SU-DHL-6 (cell line): ENCODE data around the gene NEGR1.

ENCODE experiments used
- H2AFZ ChIP-seq: fragments of 200-600 bp; sonication (generic); 2 replicates; pipeline ENCODE4 v1.6.1; 2014; ENCODE audit warnings: low read depth, mild to moderate bottlenecking, moderate library complexity, mixed read lengths, antibody characterized with exemption, low read length; ENCODE audit not compliant: severe bottlenecking
- H3F3A ChIP-seq: fragments of 200-600 bp; shearing (Covaris generic); 2 replicates; pipeline ENCODE4 v1.6.0; 2016; ENCODE audit warnings: antibody characterized with exemption, mild to moderate bottlenecking; ENCODE audit not compliant: insufficient read depth
- H3K27ac ChIP-seq: fragments of 200-600 bp; sonication (generic); 2 replicates; pipeline ENCODE4 v1.5.1; 2016; ENCODE audit warnings: low read depth, mild to moderate bottlenecking, low read length, moderate library complexity, mixed read lengths
- H3K27me3 ChIP-seq: fragments of 200-600 bp; sonication (generic), shearing (Covaris generic); 2 replicates; pipeline ENCODE4 v1.6.0; 2014; ENCODE audit warnings: mild to moderate bottlenecking, low read length
- H3K36me3 ChIP-seq: fragments of 200-600 bp; sonication (generic); 2 replicates; pipeline ENCODE4 v1.6.1; 2014; ENCODE audit warnings: mild to moderate bottlenecking, low read length, mixed read lengths
- H3K4me2 ChIP-seq: fragments of 300-600, 200-600 bp; shearing (Covaris generic), sonication (generic); 2 replicates; pipeline ENCODE4 v1.6.0; 2014; ENCODE audit warnings: low read length, low read depth, mild to moderate bottlenecking; ENCODE audit not compliant: poor library complexity, severe bottlenecking
- H3K4me3 ChIP-seq: fragments of 200-600 bp; sonication (generic); 2 replicates; pipeline ENCODE4 v1.5.1; 2014; ENCODE audit warnings: antibody characterized with exemption, low read length, mild to moderate bottlenecking, mixed read lengths; ENCODE audit not compliant: insufficient read depth, poor library complexity, severe bottlenecking
- H3K79me2 ChIP-seq: fragments of 200-600 bp; sonication (generic); 2 replicates; pipeline ENCODE4 v1.6.1; 2014; ENCODE audit warnings: mild to moderate bottlenecking, low read length, moderate library complexity; ENCODE audit not compliant: insufficient read depth
- H3K9ac ChIP-seq: fragments of 200-600 bp; sonication (generic); 2 replicates; pipeline ENCODE4 v1.7.0; 2014; ENCODE audit warnings: mild to moderate bottlenecking, low read length
- H3K9me2 ChIP-seq: fragments of 200-600 bp; sonication (generic); replicated peaks from 2 replicates; pipeline ENCODE4 v1.6.1; 2014; ENCODE audit warnings: low read length; ENCODE audit not compliant: insufficient read depth
- H3K9me3 ChIP-seq: fragments of 200-600 bp; sonication (generic); 2 replicates; pipeline ENCODE4 v1.6.1; 2014; ENCODE audit warnings: low read length, mixed read lengths; ENCODE audit not compliant: insufficient read depth
- H4K20me1 ChIP-seq: fragments of 200-600 bp; sonication (generic); 2 replicates; pipeline ENCODE4 v1.6.1; 2014; ENCODE audit warnings: low read depth, mild to moderate bottlenecking, antibody characterized with exemption, low read length, moderate library complexity, mixed read lengths
- CTCF ChIP-seq: fragments of 200-600 bp; sonication (generic); IDR thresholded peaks from one replicate; pipeline ENCODE4 v1.5.1; 2017; ENCODE audit warnings: antibody characterized with exemption, mild to moderate bottlenecking, low read length, moderate library complexity; ENCODE audit not compliant: insufficient read depth, poor library complexity, severe bottlenecking
- EZH2phosphoT487 ChIP-seq: fragments of 200-600 bp; sonication (generic), shearing (Covaris generic); conservative IDR thresholded peaks from 2 replicates; pipeline ENCODE4 v1.6.1; 2018; ENCODE audit warnings: mild to moderate bottlenecking, antibody characterized with exemption, low read length, moderate library complexity, mixed read lengths

The NEGR1 gene

DNA sequence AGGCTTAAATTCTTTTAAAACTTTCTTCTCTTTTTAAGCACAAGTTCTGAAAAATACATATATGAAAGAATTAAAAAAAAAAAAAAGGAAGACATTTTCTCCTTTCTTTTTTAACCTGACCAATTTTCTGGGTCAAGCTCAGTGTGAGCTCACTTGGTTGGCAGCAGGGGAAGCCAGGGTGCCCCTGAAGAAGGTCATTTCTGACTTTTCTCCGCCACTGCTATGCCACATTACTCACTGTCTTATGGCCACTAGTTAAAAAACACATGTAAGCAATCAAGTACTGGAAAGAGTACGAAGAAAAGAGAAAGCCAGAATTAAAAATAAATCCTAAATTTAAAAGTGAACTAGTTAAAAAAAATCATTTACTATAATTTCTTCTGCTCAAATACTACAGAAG is 275.0 kb downstream of the NEGR1 start:
- H3K27ac ChIP-seq: no peak overlapping the region
- H3F3A ChIP-seq: no peaks in the 10 kb centered on the region
- H3K4me3 ChIP-seq: no peak overlapping the region
- no peaks in the 10 kb centered on the region for H4K20me1 ChIP-seq
- no peaks in the 10 kb centered on the region for H3K36me3 ChIP-seq
- no peaks in the 10 kb centered on the region for H3K27me3 ChIP-seq
- H3K9me2 ChIP-seq: no peaks in the 10 kb centered on the region
- H3K79me2 ChIP-seq: no peaks in the 10 kb centered on the region
- no peak for TF ChIP-seq CTCF
- TF ChIP-seq EZH2phosphoT487: no peak
- no peak overlapping the region for H3K4me2 ChIP-seq
- H3K9me3 ChIP-seq: no peaks in the 10 kb centered on the region
- no peak overlapping the region for H2AFZ ChIP-seq
- H3K9ac ChIP-seq: no peak overlapping the region

DNA sequence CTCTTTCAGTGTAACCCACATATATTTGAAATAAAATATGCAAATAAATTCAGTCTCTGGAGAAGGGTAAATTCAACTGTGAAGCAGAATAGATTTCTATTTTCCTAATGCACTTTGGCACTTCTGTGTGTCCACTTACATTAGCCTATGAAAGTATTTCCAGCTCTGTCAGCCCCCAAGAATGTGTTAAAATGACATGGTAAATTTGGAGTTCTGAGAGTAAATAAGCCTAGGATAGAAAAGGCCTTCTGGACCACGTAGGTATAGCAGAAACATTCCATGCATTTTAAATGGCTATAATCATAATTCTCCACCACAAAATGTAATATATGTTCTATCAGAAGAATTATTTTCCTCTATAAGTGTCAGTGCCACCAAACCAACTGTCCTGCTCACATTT is 276.2 kb downstream of the NEGR1 start:
- H3K9ac ChIP-seq: no peak overlapping the region
- no peak overlapping the region for H3K4me3 ChIP-seq
- no peaks in the 10 kb centered on the region for H3K79me2 ChIP-seq
- H3K9me2 ChIP-seq: no peaks in the 10 kb centered on the region
- H3K36me3 ChIP-seq: no peaks in the 10 kb centered on the region
- H4K20me1 ChIP-seq: no peaks in the 10 kb centered on the region
- H3K27me3 ChIP-seq: no peaks in the 10 kb centered on the region
- H3K27ac ChIP-seq: no peak overlapping the region
- TF ChIP-seq EZH2phosphoT487 (no peak), CTCF (no peak)
- no peaks in the 10 kb centered on the region for H3K9me3 ChIP-seq
- no peak overlapping the region for H2AFZ ChIP-seq
- no peak overlapping the region for H3K4me2 ChIP-seq
- no peaks in the 10 kb centered on the region for H3F3A ChIP-seq

DNA sequence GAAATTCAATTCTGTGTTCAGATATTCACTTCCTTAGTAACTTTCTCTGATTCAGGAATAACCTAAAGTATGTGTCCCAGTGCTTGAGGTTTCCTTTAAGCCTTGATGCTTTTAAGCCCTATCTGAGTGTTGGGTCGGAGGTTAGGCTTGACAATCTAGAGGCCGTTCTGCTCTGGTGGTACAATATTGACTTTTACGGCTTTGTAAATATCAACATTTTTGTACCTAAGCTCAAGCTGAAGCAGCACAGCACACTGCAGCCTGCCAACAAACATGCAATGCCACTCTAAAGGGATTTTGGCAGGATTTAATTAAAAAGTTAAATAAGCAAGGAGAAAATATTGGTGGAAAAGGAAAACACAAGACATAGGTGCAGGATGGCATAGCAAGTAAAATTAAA is 279.2 kb downstream of the NEGR1 start:
- Histone ChIP-seq H3K27ac (no peak overlapping the region), H2AFZ (no peak overlapping the region)

More for the DNA sequence above, 279.2 kb downstream of the NEGR1 start:
- Histone ChIP-seq H3K9me2 (no peaks in the 10 kb centered on the region), H3K9ac (no peak overlapping the region), H3K36me3 (no peaks in the 10 kb centered on the region), H3K9me3 (no peaks in the 10 kb centered on the region), H3F3A (no peaks in the 10 kb centered on the region), H3K27me3 (no peaks in the 10 kb centered on the region), H3K4me2 (no peak overlapping the region), H4K20me1 (no peaks in the 10 kb centered on the region), H3K79me2 (no peaks in the 10 kb centered on the region), H3K4me3 (no peak overlapping the region)
- TF ChIP-seq EZH2phosphoT487: no peak
- TF ChIP-seq CTCF: no peak
